ENCODE measurements around the gene KCTD17.

GRCh38 chr22:37014835-37015586 is 36.5 kb upstream of the KCTD17 start:
- no peak for TF ChIP-seq POLR2A (IDR thresholded peaks at IDR 0.05)
- TF ChIP-seq, protein P1, sequence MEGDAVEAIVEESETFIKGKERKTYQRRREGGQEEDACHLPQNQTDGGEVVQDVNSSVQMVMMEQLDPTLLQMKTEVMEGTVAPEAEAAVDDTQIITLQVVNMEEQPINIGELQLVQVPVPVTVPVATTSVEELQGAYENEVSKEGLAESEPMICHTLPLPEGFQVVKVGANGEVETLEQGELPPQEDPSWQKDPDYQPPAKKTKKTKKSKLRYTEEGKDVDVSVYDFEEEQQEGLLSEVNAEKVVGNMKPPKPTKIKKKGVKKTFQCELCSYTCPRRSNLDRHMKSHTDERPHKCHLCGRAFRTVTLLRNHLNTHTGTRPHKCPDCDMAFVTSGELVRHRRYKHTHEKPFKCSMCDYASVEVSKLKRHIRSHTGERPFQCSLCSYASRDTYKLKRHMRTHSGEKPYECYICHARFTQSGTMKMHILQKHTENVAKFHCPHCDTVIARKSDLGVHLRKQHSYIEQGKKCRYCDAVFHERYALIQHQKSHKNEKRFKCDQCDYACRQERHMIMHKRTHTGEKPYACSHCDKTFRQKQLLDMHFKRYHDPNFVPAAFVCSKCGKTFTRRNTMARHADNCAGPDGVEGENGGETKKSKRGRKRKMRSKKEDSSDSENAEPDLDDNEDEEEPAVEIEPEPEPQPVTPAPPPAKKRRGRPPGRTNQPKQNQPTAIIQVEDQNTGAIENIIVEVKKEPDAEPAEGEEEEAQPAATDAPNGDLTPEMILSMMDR (IDR thresholded peaks at IDR 0.05), result no peak
